Ovary (tissue), 9 donors: ENCODE measurements around the gene FAM222B. TPM values are rescaled to one million over a fixed set of nuclear protein-coding genes. Genes with fewer than 3 reads are reported as not detected.

Experiments used
- DNase-seq, 5 donors: peaks; one replicate each; pipeline ENCODE4 v3.0.0-alpha.2; 2019 to 2020
- H3K27ac ChIP-seq, 2 donors: fragments of 200-600 bp; one replicate each; pipeline versions ENCODE4 v1.5.1 to v1.8.0; 2019 to 2022
- H3K27me3 ChIP-seq: fragments of 200-600 bp; one replicate; pipeline ENCODE4 v1.8.0; 2022
- H3K36me3 ChIP-seq: fragments of 200-600 bp; sonication (generic); one replicate; pipeline ENCODE4 v1.5.1; 2019
- H3K4me1 ChIP-seq: one replicate; pipeline ENCODE4 v1.8.1; 2013; ENCODE audit warnings: mild to moderate bottlenecking, moderate library complexity; ENCODE audit not compliant: insufficient read depth
- H3K4me3 ChIP-seq: fragments of 200-600 bp; sonication (generic); one replicate; pipeline ENCODE4 v1.5.1; 2017
- H3K9me3 ChIP-seq, 2 donors: fragments of 200-600 bp in 1 of 2; sonication (generic) in 1 of 2; one replicate each; pipeline versions ENCODE4 v1.5.1 to v1.8.1; 2013 to 2019; ENCODE audit warnings: mild to moderate bottlenecking in 1 of 2, moderate library complexity in 1 of 2
- CTCF ChIP-seq, 3 donors: fragments of 450-650 bp in 2 of 3; fragments of 200-600 bp in 1 of 3; IDR thresholded peaks; one replicate each; pipeline versions ENCODE4 v1.5.1 to v1.8.0; 2016 to 2022; ENCODE audit warnings: antibody characterized with exemption in 3 of 3, mild to moderate bottlenecking in 1 of 3
- EP300 ChIP-seq: sonication (generic); formaldehyde crosslinking; IDR thresholded peaks from one replicate; pipeline ENCODE4 v1.6.1; 2017; ENCODE audit warnings: antibody characterized with exemption
- POLR2A ChIP-seq: fragments of 450-650 bp; IDR thresholded peaks from one replicate; pipeline ENCODE4 v1.6.1; 2017; ENCODE audit warnings: antibody characterized with exemption, mild to moderate bottlenecking, moderate library complexity
- WGBS, 3 donors: extraction: QIAGEN DNeasy Blood & Tissue Kit in 1 of 3; methylation state at CpG; one replicate each; pipeline versions ENCODE4 v1.1.5 to v1.1.7; 2013 to 2017; 5-methylcytosine and 5-hydroxymethylcytosine counted together
- intact Hi-C, 4 donors: fragments of 100-400 bp; cut with DNase I; formaldehyde crosslinking; loops; one replicate each; pipeline versions ENCODE4 v1.11.0 to v1.15.1; 2022 to 2023
- polyA plus RNA-seq, 2 donors: library from polyadenylated mRNA; stranded (reverse); fragments of 200-250 nt in 1 of 2; fragments of 350-450 nt in 1 of 2; fragmentation: Illumina TruSeq in 1 of 2; extraction: RNeasy Lipid Tissue Mini Kit (QIAGEN cat#74804) in 1 of 2; gene quantifications; one replicate each; pipeline ENCODE4 v1.2.3, GENCODE V29; 2013 to 2014
- total RNA-seq, 7 donors: library from RNA; depleted of rRNA in 2 of 7; stranded (reverse); fragments of >200 nt in 2 of 7; fragmentation: NEBNext Ultra II Directional in 3 of 7; extraction: Animal tissue kit (Norgen Biotek cat#: 25700) in 3 of 7; gene quantifications; one replicate each; pipeline versions ENCODE4 v1.1.0 to v1.2.4, GENCODE V29; 2016 to 2023
- donor health status: DM: no; HTN: no; CAD: no; lungs with moderate emphysema.
- donor health status: DM: no; HTN: no; CAD: no.
- donor health status: Bipolar disorder and iron deficiency.
- donor health status: DM: yes; HTN: yes; CAD: no.
- donor health status: DM: no; HTN: no; CAD: no.
- donor health status: DM: yes; HTN: yes; CAD: no.

Gene FAM222B
- total and polyA plus RNA-seq, 9 donors = 8.0 to 19.8 (median 15.9) TPM

GRCh38 chr17:28718333-28719020 is 124.1 kb downstream of the FAM222B start:
- Histone ChIP-seq H3K9me3 (no peaks in the 10 kb centered on the region), H3K4me1 (peaks cover 15% of the 10 kb centered on the region), H3K27me3 (no peaks in the 10 kb centered on the region), H3K4me3 (peak overlapping the region; percentile 72), H3K36me3 (no peaks in the 10 kb centered on the region), H3K27ac (peak overlapping the region; percentile 91 to 97)
- intact Hi-C loops = loop anchor here in 1 of 4 donors (5.0 kb wide), 1 partner anchor 56 kb away; the partner anchor contains the start of genes SDF2 and SUPT6H
- TF ChIP-seq CTCF (IDR thresholded peaks at IDR 0.05) (no peak), EP300 (no peak), POLR2A (no peak)
- DNase-seq = no peak
- 15 to 21% (median 17%) methylated on average over 18 of the region's 18 CpGs for WGBS, 3 donors

- whole genome bisulfite sequencing, 3 donors = 0 to 5% (median 0%) methylated on average over 18 to 60 of the region's 60 CpGs
- peak; percentile 86 to 92 (median 90) for DNase-seq
- peak within 1 kb of the TSS; percentile 72 for H3K4me3 ChIP-seq
- H3K9me3 ChIP-seq = no peaks in the 10 kb centered on the region
- peak within 1 kb of the TSS; percentile 91 to 97 for H3K27ac ChIP-seq
- peaks cover 15% of the 10 kb centered on the region for H3K4me1 ChIP-seq
- TF ChIP-seq POLR2A (peak; percentile 85), CTCF (IDR thresholded peaks at IDR 0.05) (peak in 1 of 3 donors; percentile 15), EP300 (no peak)
- no peaks in the 10 kb centered on the region for H3K36me3 ChIP-seq
- no peaks in the 10 kb centered on the region for H3K27me3 ChIP-seq
- intact Hi-C loops = loop anchor here in 1 of 4 donors (5.0 kb wide), 1 partner anchor 55 kb away; the partner anchor contains the start of genes SDF2 and SUPT6H
Measured at GRCh38 chr17:28717578-28718332, 124.8 kb downstream of the FAM222B start, which contains the start of gene RAB34. RAB34 (minus strand) TSS chr17:28717868; CDS start chr17:28717266, 602 bp downstream.

GRCh38 chr17:28716740-28717577 is 125.6 kb downstream of the FAM222B start:
- Histone ChIP-seq H3K4me1 (peaks cover 15% of the 10 kb centered on the region), H3K36me3 (no peaks in the 10 kb centered on the region), H3K27me3 (no peaks in the 10 kb centered on the region), H3K9me3 (no peaks in the 10 kb centered on the region), H3K4me3 (peak overlapping the region; percentile 72), H3K27ac (peak overlapping the region; percentile 91 to 97)
- peak; percentile 49 to 75 (median 69) for DNase-seq
- TF ChIP-seq POLR2A (peak; percentile 11), EP300 (no peak), CTCF (IDR thresholded peaks at IDR 0.05) (no peak)
- 1 to 5% (median 2%) methylated on average over 38 to 63 of the region's 63 CpGs for WGBS, 3 donors
- intact Hi-C loops = loop anchor here in 1 of 4 donors (5.0 kb wide), 1 partner anchor 55 kb away; the partner anchor contains the start of genes SDF2 and SUPT6H

GRCh38 chr17:28715217-28715616 is 127.4 kb downstream of the FAM222B start:
- Histone ChIP-seq H3K27ac (no peak overlapping the region), H3K9me3 (no peaks in the 10 kb centered on the region), H3K27me3 (no peaks in the 10 kb centered on the region), H3K4me1 (peaks cover 9% of the 10 kb centered on the region), H3K4me3 (no peak overlapping the region), H3K36me3 (no peaks in the 10 kb centered on the region)
- TF ChIP-seq EP300 (no peak), CTCF (IDR thresholded peaks at IDR 0.05) (no peak), POLR2A (no peak)
- DNase-seq = no peak
- intact Hi-C loops = loop anchor here in 1 of 4 donors (5.0 kb wide), 1 partner anchor 53 kb away; the partner anchor contains the start of genes SDF2 and SUPT6H
- 86 to 89% (median 88%) methylated on average over 2 of the region's 2 CpGs for WGBS, 3 donors
